Transverse colon (tissue), 4 donors: ENCODE data around the gene NXPH1. TPM values are rescaled to one million over a fixed set of nuclear protein-coding genes. Genes with fewer than 3 reads are reported as not detected.

Source experiments
- DNase-seq: peaks from one replicate; pipeline ENCODE4 v3.0.0-alpha.2; 2019
- H3K27ac ChIP-seq, 4 donors: fragments of 200-600 bp; sonication (generic); 2 replicates each; pipeline ENCODE4 v1.5.1; 2016 to 2018; ENCODE audit warnings: inconsistent platforms in 4 of 4
- H3K27me3 ChIP-seq: fragments of 200-600 bp; sonication (generic); 2 replicates; pipeline ENCODE4 v1.5.1; 2017; ENCODE audit warnings: inconsistent platforms
- H3K36me3 ChIP-seq, 4 donors: fragments of 200-600 bp; sonication (generic); 2 replicates each; pipeline ENCODE4 v1.5.1; 2017 to 2019; ENCODE audit warnings: inconsistent platforms in 4 of 4
- H3K4me1 ChIP-seq, 4 donors: fragments of 200-600 bp; sonication (generic); 2 replicates each; pipeline ENCODE4 v1.5.1; 2017 to 2020; ENCODE audit warnings: inconsistent platforms in 4 of 4
- H3K4me3 ChIP-seq, 4 donors: fragments of 200-600 bp; sonication (generic); 1 replicate in 1 of 4; 2 replicates in 3 of 4; pipeline versions ENCODE4 v1.5.1 to v1.6.1; 2017 to 2019; ENCODE audit warnings: inconsistent platforms in 4 of 4
- H3K9me3 ChIP-seq, 2 donors: fragments of 200-600 bp; sonication (generic); 2 replicates each; pipeline ENCODE4 v1.5.1; 2017 to 2019; ENCODE audit warnings: inconsistent platforms in 2 of 2
- CTCF ChIP-seq, 5 experiments: fragments of 200-600 bp in 3 of 5; fragments of 450-650 bp in 2 of 5; sonication (generic) in 3 of 5; IDR thresholded peaks; 1 replicate in 2 of 5; 2 replicates in 3 of 5; pipeline ENCODE4 v1.5.1; 2016 to 2017; ENCODE audit warnings: antibody characterized with exemption in 5 of 5, inconsistent platforms in 3 of 5, mild to moderate bottlenecking in 2 of 5, moderate library complexity in 1 of 5
- EP300 ChIP-seq: sonication (generic); formaldehyde crosslinking; IDR thresholded peaks from one replicate; pipeline ENCODE4 v1.6.1; 2017; ENCODE audit warnings: antibody characterized with exemption, low read depth
- POLR2A ChIP-seq: fragments of 450-650 bp; IDR thresholded peaks from one replicate; pipeline ENCODE4 v1.6.1; 2016; ENCODE audit warnings: antibody characterized with exemption, mild to moderate bottlenecking, moderate library complexity
- POLR2AphosphoS5 ChIP-seq, 3 donors: sonication (generic); formaldehyde crosslinking; IDR thresholded peaks; one replicate each; pipeline ENCODE4 v1.6.1; 2016; ENCODE audit warnings: antibody characterized with exemption in 3 of 3
- WGBS, 2 donors: methylation state at CpG; one replicate each; pipeline ENCODE4 v1.1.5; 2018; ENCODE audit warnings: low coverage in 1 of 2; 5-methylcytosine and 5-hydroxymethylcytosine counted together
- in situ Hi-C, 4 donors: fragments of 200-750 bp; cut with MboI; loops; one replicate each; pipeline versions ENCODE4 v1.15.0 to v1.15.1; 2017; ENCODE audit warnings: low sequenced_read_pairs in 3 of 4, low pct_ligation_motif_present in 1 of 4, low pct_unique_long_range_greater_than_20kb in 1 of 4
- intact Hi-C: fragments of 100-400 bp; cut with DNase I; formaldehyde crosslinking; loops from one replicate; pipeline ENCODE4 v1.15.1; 2023; ENCODE audit warnings: low total_unique reads
- total RNA-seq, 4 donors: library from RNA; depleted of rRNA; stranded (reverse); fragments of >200 nt; gene quantifications; one replicate each; pipeline ENCODE4 v1.1.0, GENCODE V29; 2016

NXPH1 gene
- total RNA-seq, 4 donors from 2014 or later, result not detected

DNA sequence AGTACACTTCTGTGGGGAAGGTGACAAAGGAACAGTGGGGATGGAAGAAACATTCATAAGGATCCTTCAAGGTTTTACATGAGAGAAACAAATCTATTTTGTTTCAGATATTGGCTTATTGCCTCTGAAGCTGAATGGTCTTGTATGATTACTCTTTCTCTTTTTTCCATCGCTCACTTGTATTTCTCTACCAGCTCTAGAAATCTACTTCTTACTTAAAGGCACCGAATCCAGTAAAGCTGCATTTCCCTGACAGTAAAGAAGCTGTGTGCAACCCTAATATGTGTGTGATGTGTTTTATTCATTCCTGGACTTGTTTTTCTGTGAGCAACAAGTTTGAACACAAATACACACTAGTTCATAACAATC, 45.2 kb upstream of the NXPH1 start:
- in situ Hi-C loops, result loop anchor here in 1 of 4 donors (25.0 kb wide), 1 partner anchor 1999 kb away; no protein-coding TSS in a partner anchor
- TF ChIP-seq CTCF (IDR thresholded peaks at IDR 0.05) (no peak), POLR2AphosphoS5 (IDR thresholded peaks at IDR 0.05) (no peak), EP300 (no peak), POLR2A (no peak)
- Histone ChIP-seq H3K4me1 (no peaks in the 10 kb centered on the region), H3K27me3 (peaks cover 4% of the 10 kb centered on the region), H3K4me3 (no peak overlapping the region), H3K36me3 (no peaks in the 10 kb centered on the region), H3K9me3 (no peaks in the 10 kb centered on the region), H3K27ac (no peak overlapping the region)
- no peak for DNase-seq
- intact Hi-C loops, result no loop called here
- WGBS, 2 donors, result 90 to 95% methylated on average over 2 of the region's 2 CpGs

DNA sequence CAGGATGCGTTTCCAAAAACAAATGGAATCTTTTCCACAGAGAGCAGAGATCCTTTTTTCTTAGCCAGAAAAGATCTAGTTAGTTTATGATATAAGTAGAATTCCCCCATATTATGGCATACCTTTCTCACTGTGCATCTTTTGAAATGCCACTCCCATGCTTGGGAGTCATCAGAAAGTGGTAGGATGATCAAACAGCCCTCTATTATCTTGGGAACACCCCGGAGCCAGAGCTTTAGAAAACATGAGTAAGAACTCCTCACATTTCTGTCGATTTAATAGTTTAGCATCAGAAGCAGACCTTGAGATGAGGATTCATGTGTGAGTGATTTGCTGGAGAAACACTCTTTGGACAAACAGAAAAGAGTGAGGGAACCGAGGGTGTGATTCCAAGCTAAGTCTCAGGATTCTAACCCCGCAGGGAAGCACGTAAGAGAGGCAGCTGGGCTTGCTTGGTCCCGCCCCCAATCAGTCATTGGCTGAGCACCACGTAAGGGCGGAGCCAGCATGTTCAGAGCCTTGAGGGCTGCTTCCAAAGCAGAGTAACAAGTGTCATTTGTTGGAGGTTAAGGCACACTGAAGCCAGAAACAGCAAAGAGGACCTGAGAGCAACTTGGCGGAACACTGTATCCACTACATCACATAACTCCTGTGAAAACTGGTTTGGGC, 43.7 kb upstream of the NXPH1 start:
- Histone ChIP-seq H3K4me1 (no peaks in the 10 kb centered on the region), H3K4me3 (no peak overlapping the region), H3K27ac (no peak overlapping the region), H3K9me3 (no peaks in the 10 kb centered on the region), H3K27me3 (peaks cover 4% of the 10 kb centered on the region), H3K36me3 (no peaks in the 10 kb centered on the region)
- intact Hi-C loops, result no loop called here
- in situ Hi-C loops, result loop anchor here in 1 of 4 donors (25.0 kb wide), 1 partner anchor 1998 kb away; no protein-coding TSS in a partner anchor
- 57 to 59% methylated on average over 8 to 10 of the region's 10 CpGs for WGBS, 2 donors
- TF ChIP-seq POLR2A (no peak), CTCF (IDR thresholded peaks at IDR 0.05) (no peak), POLR2AphosphoS5 (IDR thresholded peaks at IDR 0.05) (no peak), EP300 (no peak)
- DNase-seq, result no peak

GRCh38 chr7:8390262-8390626, 43.2 kb upstream of the NXPH1 start:
- no peak overlapping the region for H3K4me3 ChIP-seq
- in situ Hi-C loops, result loop anchor here in 1 of 4 donors (25.0 kb wide), 1 partner anchor 1997 kb away; no protein-coding TSS in a partner anchor
- no peak for DNase-seq
- H3K36me3 ChIP-seq, result no peaks in the 10 kb centered on the region
- H3K27ac ChIP-seq, result no peak overlapping the region
- peaks cover 4% of the 10 kb centered on the region for H3K27me3 ChIP-seq
- no peaks in the 10 kb centered on the region for H3K4me1 ChIP-seq
- no peaks in the 10 kb centered on the region for H3K9me3 ChIP-seq
- WGBS, 2 donors, result 43 to 55% methylated on average over 2 to 3 of the region's 3 CpGs
- intact Hi-C loops, result no loop called here
- TF ChIP-seq POLR2A, result no peak
- no peak for TF ChIP-seq POLR2AphosphoS5 (IDR thresholded peaks at IDR 0.05)
- TF ChIP-seq EP300, result no peak
- TF ChIP-seq CTCF (IDR thresholded peaks at IDR 0.05), result no peak

GRCh38 chr7:8391353-8392062, 41.9 kb upstream of the NXPH1 start:
- H3K4me3 ChIP-seq, result no peak overlapping the region
- H3K27me3 ChIP-seq, result peaks cover 4% of the 10 kb centered on the region
- no peaks in the 10 kb centered on the region for H3K4me1 ChIP-seq
- in situ Hi-C loops, result loop anchor here in 1 of 4 donors (25.0 kb wide), 1 partner anchor 1996 kb away; no protein-coding TSS in a partner anchor
- no peak for DNase-seq
- no peaks in the 10 kb centered on the region for H3K36me3 ChIP-seq
- intact Hi-C loops, result no loop called here
- H3K9me3 ChIP-seq, result no peaks in the 10 kb centered on the region
- H3K27ac ChIP-seq, result no peak overlapping the region
- TF ChIP-seq CTCF (IDR thresholded peaks at IDR 0.05) (no peak), POLR2A (no peak), EP300 (no peak), POLR2AphosphoS5 (IDR thresholded peaks at IDR 0.05) (no peak)
- WGBS, 2 donors, result 33 to 39% methylated on average over 5 to 6 of the region's 6 CpGs
